Lower lobe of right lung (tissue), 2 donors: ENCODE data around the gene MAST2. TPM values are rescaled to one million over a fixed set of nuclear protein-coding genes. Genes with fewer than 3 reads are reported as not detected.

Source experiments
- ATAC-seq, 2 donors: fragments of 200-7000 bp; cut with Tn5 transposase; one replicate each; pipeline ENCODE4 v1.9.1; 2020 to 2022; ENCODE audit warnings: mild to moderate bottlenecking in 2 of 2, moderate library complexity in 2 of 2
- DNase-seq: peaks from one replicate; pipeline ENCODE4 v3.0.0-alpha.2; 2020
- H3K27ac ChIP-seq: fragments of 200-600 bp; one replicate; pipeline ENCODE4 v1.8.0; 2022
- H3K27me3 ChIP-seq: fragments of 200-600 bp; one replicate; pipeline ENCODE4 v1.8.0; 2022; ENCODE audit warnings: low read depth
- H3K36me3 ChIP-seq: fragments of 200-600 bp; one replicate; pipeline ENCODE4 v1.8.0; 2022; ENCODE audit warnings: mild to moderate bottlenecking
- H3K4me1 ChIP-seq: fragments of 200-600 bp; one replicate; pipeline ENCODE4 v1.8.0; 2022
- H3K4me3 ChIP-seq: fragments of 200-600 bp; one replicate; pipeline ENCODE4 v1.8.0; 2022; ENCODE audit warnings: mild to moderate bottlenecking
- H3K9me3 ChIP-seq: fragments of 200-600 bp; one replicate; pipeline ENCODE4 v1.8.0; 2022
- CTCF ChIP-seq: fragments of 200-600 bp; IDR thresholded peaks from one replicate; pipeline ENCODE4 v1.8.0; 2022; ENCODE audit warnings: antibody characterized with exemption, mild to moderate bottlenecking
- intact Hi-C: fragments of 100-400 bp; cut with DNase I; formaldehyde crosslinking; loops from one replicate; pipeline ENCODE4 v1.11.0; 2022
- total RNA-seq: library from RNA; stranded (reverse); fragmentation: NEBNext Ultra II Directional; extraction: Animal tissue kit (Norgen Biotek cat#: 25700); gene quantifications from one replicate; pipeline ENCODE4 v1.2.1, GENCODE V29; 2021
- donor health status: DM: no; HTN: yes; CAD: no; lungs with severe emphysema.

Gene MAST2
- total RNA-seq, 1 donor from 2014 or later, result 25.8 TPM

- no peak for ATAC-seq
These were observed 169.7 kb downstream of the MAST2 start for GRCh38 chr1:45973121-45973520.

GRCh38 chr1:45974541-45975269 lies 171.3 kb downstream of the MAST2 start:
- TF ChIP-seq CTCF, result no peak
- Histone ChIP-seq H3K4me3 (no peak overlapping the region), H3K4me1 (no peaks in the 10 kb centered on the region), H3K9me3 (no peaks in the 10 kb centered on the region), H3K27ac (no peak overlapping the region), H3K36me3 (no peaks in the 10 kb centered on the region), H3K27me3 (no peaks in the 10 kb centered on the region)
- ATAC-seq (no peak), DNase-seq (no peak)
- intact Hi-C loops, result no loop called here

More at GRCh38 chr1:45973121-45973520, 169.7 kb downstream of the MAST2 start:
- no peak overlapping the region for H3K4me3 ChIP-seq
- no peaks in the 10 kb centered on the region for H3K4me1 ChIP-seq
- no peaks in the 10 kb centered on the region for H3K9me3 ChIP-seq
- TF ChIP-seq CTCF, result no peak
- H3K36me3 ChIP-seq, result no peaks in the 10 kb centered on the region
- H3K27me3 ChIP-seq, result no peaks in the 10 kb centered on the region
- intact Hi-C loops, result no loop called here
- no peak overlapping the region for H3K27ac ChIP-seq
- no peak for DNase-seq

- no peak for ATAC-seq
- TF ChIP-seq CTCF, result no peak
- DNase-seq, result no peak
- Histone ChIP-seq H3K9me3 (no peaks in the 10 kb centered on the region), H3K27me3 (no peaks in the 10 kb centered on the region), H3K27ac (no peak overlapping the region), H3K36me3 (no peaks in the 10 kb centered on the region), H3K4me1 (no peaks in the 10 kb centered on the region), H3K4me3 (no peak overlapping the region)
- intact Hi-C loops, result no loop called here
These were observed 173.2 kb downstream of the MAST2 start for GRCh38 chr1:45976623-45977022.

GRCh38 chr1:45979074-45979777 lies 175.8 kb downstream of the MAST2 start:
- intact Hi-C loops, result no loop called here
- TF ChIP-seq CTCF, result no peak

DNA sequence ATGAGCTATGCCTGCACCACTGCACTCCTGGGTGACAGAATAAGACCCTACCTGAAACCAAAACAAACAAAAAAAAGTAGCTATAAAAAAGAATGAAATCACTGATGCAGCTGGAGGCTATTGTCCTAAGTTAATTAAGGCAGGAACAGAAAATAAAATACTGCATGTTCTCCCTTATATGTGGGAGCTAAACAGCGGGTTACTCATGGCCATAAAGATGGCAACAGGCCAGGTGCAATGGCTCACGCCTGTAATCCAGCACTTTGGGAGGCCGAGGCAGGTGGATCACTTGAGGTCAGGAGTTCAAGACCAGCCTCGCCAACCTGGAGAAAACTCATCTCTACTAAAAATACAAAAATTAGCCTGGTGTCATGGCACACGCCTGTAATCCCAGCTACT lies 176.4 kb downstream of the MAST2 start:
- H3K9me3 ChIP-seq, result no peaks in the 10 kb centered on the region
- no peak overlapping the region for H3K4me3 ChIP-seq
- no peak overlapping the region for H3K27ac ChIP-seq
- no peaks in the 10 kb centered on the region for H3K27me3 ChIP-seq
- DNase-seq (no peak), ATAC-seq (no peak)
- intact Hi-C loops, result no loop called here
- no peak for TF ChIP-seq CTCF
- no peaks in the 10 kb centered on the region for H3K36me3 ChIP-seq
- H3K4me1 ChIP-seq, result no peaks in the 10 kb centered on the region

More at GRCh38 chr1:45979074-45979777, 175.8 kb downstream of the MAST2 start:
- no peak for DNase-seq
- Histone ChIP-seq H3K9me3 (no peaks in the 10 kb centered on the region), H3K4me1 (no peaks in the 10 kb centered on the region), H3K4me3 (no peak overlapping the region), H3K27ac (no peak overlapping the region), H3K36me3 (no peaks in the 10 kb centered on the region), H3K27me3 (no peaks in the 10 kb centered on the region)
- ATAC-seq, result no peak
